ENCODE data around the gene RAB6C. TPM values are rescaled to one million over a fixed set of nuclear protein-coding genes. Genes with fewer than 3 reads are reported as not detected.
"Not testable (repeated sequence)": the region's sequence is repeated elsewhere in the genome, so short reads cannot be mapped to it uniquely, and the experiment has no call there.

Gene RAB6C
- total RNA-seq, 1 experiment from 2014 or later, result 0.13 TPM

- intact Hi-C loops (cut with micrococcal nuclease; ENCODE audit: unreplicated experiment); in situ Hi-C loops (cut with HindIII; ENCODE audit: low pct_unique_long_range_greater_than_20kb, low sequenced_read_pairs); H3K4me3 ChIP-seq (ENCODE audit: low read depth in 2 of 2, low read length in 2 of 2); H3K27me3 ChIP-seq (ENCODE audit: control insufficient read depth, insufficient read depth, low read length); DNase-seq (ENCODE audit: low read depth, low spot score); ATAC-seq; BruUV-seq (replicated peaks); H3K4me1 ChIP-seq (ENCODE audit: control insufficient read depth, insufficient read depth, low read length); CTCF ChIA-PET; POLR2A ChIA-PET; H3K27ac ChIP-seq (ENCODE audit: low read length); H3K36me3 ChIP-seq (ENCODE audit: control insufficient read depth, insufficient read depth, low read length); H3K9me3 ChIP-seq (ENCODE audit: control insufficient read depth, insufficient read depth, low read depth, low read length): not testable (repeated sequence)
- TF ChIP-seq CTCF (IDR thresholded peaks at IDR 0.05), result peak; percentile 4; the same call in 1 of the 2 replicates
Measured at GRCh38 chr2:130025931-130026330, 46.5 kb downstream of the RAB6C start.

Other genes with a start within 250 kb of the RAB6C start
- 7.2 TPM for gene POTEF, start 149.6 kb downstream of the RAB6C start, total RNA-seq (2021; ENCODE audit: unreplicated experiment)
- 9.8 TPM for gene CCDC74B, start 165.4 kb downstream of the RAB6C start, total RNA-seq (2021; ENCODE audit: unreplicated experiment)
- 89.0 TPM for gene SMPD4, start 201.9 kb downstream of the RAB6C start, total RNA-seq (2021; ENCODE audit: unreplicated experiment)
- 305 TPM for gene MZT2B, start 202.6 kb downstream of the RAB6C start, total RNA-seq (2021; ENCODE audit: unreplicated experiment)
- gene TUBA3E, start 218.8 kb downstream of the RAB6C start, total RNA-seq (2021; ENCODE audit: unreplicated experiment), result not detected

Data from Panc1 (cell line).